H1 (cell line): Measurements from ENCODE around the gene VSTM4. TPM values are rescaled to one million over a fixed set of nuclear protein-coding genes. Genes with fewer than 3 reads are reported as not detected.

Experiments used
- ASH2L ChIP-seq: fragments of 200-600, 300-600 bp; sonication (generic); IDR thresholded peaks from one replicate; pipeline ENCODE4 v1.7.1; 2017; ENCODE audit warnings: low read length
- KDM5A ChIP-seq: fragments of 200-600 bp; IDR thresholded peaks from 2 replicates; pipeline ENCODE4 v1.7.1; 2012; ENCODE audit warnings: mild to moderate bottlenecking, low read length, inconsistent platforms, mixed read lengths
- MAX ChIP-seq: IDR thresholded peaks from 2 replicates; pipeline ENCODE4 v1.6.1; 2012; ENCODE audit warnings: inconsistent platforms
- TAF7 ChIP-seq: optimal IDR thresholded peaks from 2 replicates; pipeline ENCODE3; 2011; ENCODE audit warnings: low read depth, mild to moderate bottlenecking, inconsistent platforms, low read length, moderate library complexity, borderline replicate concordance
- polyA plus RNA-seq, 7 experiments: library from polyadenylated mRNA; depleted of rRNA in 3 of 7; stranded (reverse) in 5 of 7; unstranded in 2 of 7; fragments of >200 nt in 5 of 7; fragments of 200-250 nt in 2 of 7; gene quantifications; 1 replicate in 5 of 7; 2 replicates in 1 of 7; 4 replicates in 1 of 7; pipeline versions ENCODE4 v1.2.1 to v1.2.3, GENCODE V29; 2011 to 2013; ENCODE audit warnings: missing spikeins in 2 of 7, mixed read lengths in 2 of 7
- total RNA-seq: library from RNA; stranded (reverse); fragmentation: NEBNext Ultra II Directional; extraction: Animal tissue kit (Norgen Biotek cat#: 25700); gene quantifications from 2 replicates; pipeline ENCODE4 v1.2.1, GENCODE V29; 2021
- TF ChIP-seq, protein P1 (sequence below): fragments of 300-600 bp; sonication (generic); IDR thresholded peaks from 2 replicates; pipeline ENCODE4 v1.7.1; 2012; ENCODE audit warnings: low read length, moderate library complexity, mild to moderate bottlenecking, inconsistent platforms; ENCODE audit not compliant: insufficient replicate concordance

VSTM4 gene
- total and polyA plus RNA-seq, 2 of the 8 experiments (the other 6 are each of a cell fraction or from before 2014, with no cell fraction given) = 0.48 to 0.73 TPM

- TF ChIP-seq, protein P1, sequence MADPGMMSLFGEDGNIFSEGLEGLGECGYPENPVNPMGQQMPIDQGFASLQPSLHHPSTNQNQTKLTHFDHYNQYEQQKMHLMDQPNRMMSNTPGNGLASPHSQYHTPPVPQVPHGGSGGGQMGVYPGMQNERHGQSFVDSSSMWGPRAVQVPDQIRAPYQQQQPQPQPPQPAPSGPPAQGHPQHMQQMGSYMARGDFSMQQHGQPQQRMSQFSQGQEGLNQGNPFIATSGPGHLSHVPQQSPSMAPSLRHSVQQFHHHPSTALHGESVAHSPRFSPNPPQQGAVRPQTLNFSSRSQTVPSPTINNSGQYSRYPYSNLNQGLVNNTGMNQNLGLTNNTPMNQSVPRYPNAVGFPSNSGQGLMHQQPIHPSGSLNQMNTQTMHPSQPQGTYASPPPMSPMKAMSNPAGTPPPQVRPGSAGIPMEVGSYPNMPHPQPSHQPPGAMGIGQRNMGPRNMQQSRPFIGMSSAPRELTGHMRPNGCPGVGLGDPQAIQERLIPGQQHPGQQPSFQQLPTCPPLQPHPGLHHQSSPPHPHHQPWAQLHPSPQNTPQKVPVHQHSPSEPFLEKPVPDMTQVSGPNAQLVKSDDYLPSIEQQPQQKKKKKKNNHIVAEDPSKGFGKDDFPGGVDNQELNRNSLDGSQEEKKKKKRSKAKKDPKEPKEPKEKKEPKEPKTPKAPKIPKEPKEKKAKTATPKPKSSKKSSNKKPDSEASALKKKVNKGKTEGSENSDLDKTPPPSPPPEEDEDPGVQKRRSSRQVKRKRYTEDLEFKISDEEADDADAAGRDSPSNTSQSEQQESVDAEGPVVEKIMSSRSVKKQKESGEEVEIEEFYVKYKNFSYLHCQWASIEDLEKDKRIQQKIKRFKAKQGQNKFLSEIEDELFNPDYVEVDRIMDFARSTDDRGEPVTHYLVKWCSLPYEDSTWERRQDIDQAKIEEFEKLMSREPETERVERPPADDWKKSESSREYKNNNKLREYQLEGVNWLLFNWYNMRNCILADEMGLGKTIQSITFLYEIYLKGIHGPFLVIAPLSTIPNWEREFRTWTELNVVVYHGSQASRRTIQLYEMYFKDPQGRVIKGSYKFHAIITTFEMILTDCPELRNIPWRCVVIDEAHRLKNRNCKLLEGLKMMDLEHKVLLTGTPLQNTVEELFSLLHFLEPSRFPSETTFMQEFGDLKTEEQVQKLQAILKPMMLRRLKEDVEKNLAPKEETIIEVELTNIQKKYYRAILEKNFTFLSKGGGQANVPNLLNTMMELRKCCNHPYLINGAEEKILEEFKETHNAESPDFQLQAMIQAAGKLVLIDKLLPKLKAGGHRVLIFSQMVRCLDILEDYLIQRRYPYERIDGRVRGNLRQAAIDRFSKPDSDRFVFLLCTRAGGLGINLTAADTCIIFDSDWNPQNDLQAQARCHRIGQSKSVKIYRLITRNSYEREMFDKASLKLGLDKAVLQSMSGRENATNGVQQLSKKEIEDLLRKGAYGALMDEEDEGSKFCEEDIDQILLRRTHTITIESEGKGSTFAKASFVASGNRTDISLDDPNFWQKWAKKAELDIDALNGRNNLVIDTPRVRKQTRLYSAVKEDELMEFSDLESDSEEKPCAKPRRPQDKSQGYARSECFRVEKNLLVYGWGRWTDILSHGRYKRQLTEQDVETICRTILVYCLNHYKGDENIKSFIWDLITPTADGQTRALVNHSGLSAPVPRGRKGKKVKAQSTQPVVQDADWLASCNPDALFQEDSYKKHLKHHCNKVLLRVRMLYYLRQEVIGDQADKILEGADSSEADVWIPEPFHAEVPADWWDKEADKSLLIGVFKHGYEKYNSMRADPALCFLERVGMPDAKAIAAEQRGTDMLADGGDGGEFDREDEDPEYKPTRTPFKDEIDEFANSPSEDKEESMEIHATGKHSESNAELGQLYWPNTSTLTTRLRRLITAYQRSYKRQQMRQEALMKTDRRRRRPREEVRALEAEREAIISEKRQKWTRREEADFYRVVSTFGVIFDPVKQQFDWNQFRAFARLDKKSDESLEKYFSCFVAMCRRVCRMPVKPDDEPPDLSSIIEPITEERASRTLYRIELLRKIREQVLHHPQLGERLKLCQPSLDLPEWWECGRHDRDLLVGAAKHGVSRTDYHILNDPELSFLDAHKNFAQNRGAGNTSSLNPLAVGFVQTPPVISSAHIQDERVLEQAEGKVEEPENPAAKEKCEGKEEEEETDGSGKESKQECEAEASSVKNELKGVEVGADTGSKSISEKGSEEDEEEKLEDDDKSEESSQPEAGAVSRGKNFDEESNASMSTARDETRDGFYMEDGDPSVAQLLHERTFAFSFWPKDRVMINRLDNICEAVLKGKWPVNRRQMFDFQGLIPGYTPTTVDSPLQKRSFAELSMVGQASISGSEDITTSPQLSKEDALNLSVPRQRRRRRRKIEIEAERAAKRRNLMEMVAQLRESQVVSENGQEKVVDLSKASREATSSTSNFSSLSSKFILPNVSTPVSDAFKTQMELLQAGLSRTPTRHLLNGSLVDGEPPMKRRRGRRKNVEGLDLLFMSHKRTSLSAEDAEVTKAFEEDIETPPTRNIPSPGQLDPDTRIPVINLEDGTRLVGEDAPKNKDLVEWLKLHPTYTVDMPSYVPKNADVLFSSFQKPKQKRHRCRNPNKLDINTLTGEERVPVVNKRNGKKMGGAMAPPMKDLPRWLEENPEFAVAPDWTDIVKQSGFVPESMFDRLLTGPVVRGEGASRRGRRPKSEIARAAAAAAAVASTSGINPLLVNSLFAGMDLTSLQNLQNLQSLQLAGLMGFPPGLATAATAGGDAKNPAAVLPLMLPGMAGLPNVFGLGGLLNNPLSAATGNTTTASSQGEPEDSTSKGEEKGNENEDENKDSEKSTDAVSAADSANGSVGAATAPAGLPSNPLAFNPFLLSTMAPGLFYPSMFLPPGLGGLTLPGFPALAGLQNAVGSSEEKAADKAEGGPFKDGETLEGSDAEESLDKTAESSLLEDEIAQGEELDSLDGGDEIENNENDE = no peak
- no peak for TF ChIP-seq TAF7
- no peak for TF ChIP-seq ASH2L
- no peak for TF ChIP-seq MAX
- TF ChIP-seq KDM5A = no peak
Observed at GRCh38 chr10:49083261-49083660, 32.1 kb downstream of the VSTM4 start (continued).
